Activated naive CD4-positive, alpha-beta T cell treated with Interleukin-2 at 50 U/mL for 16 hours (primary cell): ENCODE data around the gene COL6A3.

Experiments used
- DNase-seq: peaks from one replicate; pipeline ENCODE4 v3.0.0-alpha.2; 2020

The COL6A3 gene

GRCh38 chr2:237291138-237291792 lies 122.7 kb downstream of the COL6A3 start:
- DNase-seq: no peak

- DNase-seq: no peak
Observed at GRCh38 chr2:237290261-237290660, 123.7 kb downstream of the COL6A3 start.

DNA sequence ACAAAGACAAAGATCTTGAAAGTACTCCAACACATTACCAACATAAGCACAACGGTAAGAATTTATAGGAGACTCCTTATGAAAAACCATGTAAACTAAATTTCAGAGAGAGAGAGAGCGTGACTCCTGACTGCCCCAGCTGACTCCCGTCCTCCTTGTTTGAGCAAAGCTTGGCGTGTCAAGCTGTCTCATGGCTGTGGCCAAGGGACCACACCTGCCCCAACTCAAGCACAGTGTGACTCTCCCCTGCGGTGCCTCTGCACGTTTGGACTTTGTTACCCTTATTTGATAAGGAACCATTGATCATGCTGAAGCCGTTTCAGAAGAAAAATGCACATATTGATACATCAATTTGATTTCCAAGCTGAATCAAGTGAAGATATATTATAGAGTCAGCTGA lies 124.8 kb downstream of the COL6A3 start:
- no peak for DNase-seq

DNA sequence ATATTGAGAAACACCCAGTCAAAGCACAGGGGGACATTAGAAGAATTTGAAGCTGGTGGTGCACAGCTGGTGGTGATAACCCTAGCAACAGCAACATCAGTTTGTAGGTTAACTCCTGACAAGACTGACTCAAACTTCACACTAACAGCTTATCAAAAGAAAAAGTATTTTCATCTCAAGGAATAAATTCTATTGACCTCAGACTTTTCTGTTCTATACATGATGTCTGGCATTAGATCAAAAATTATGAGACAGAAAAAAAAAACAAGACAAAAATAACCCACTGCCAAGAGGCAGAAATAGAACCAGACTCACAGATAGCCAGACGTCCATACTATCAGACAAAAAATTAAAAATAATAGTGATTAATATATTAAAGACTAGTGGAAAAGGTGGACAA lies 126.1 kb downstream of the COL6A3 start:
- no peak for DNase-seq

GRCh38 chr2:237283131-237283928 lies 130.6 kb downstream of the COL6A3 start:
- no peak for DNase-seq

DNA sequence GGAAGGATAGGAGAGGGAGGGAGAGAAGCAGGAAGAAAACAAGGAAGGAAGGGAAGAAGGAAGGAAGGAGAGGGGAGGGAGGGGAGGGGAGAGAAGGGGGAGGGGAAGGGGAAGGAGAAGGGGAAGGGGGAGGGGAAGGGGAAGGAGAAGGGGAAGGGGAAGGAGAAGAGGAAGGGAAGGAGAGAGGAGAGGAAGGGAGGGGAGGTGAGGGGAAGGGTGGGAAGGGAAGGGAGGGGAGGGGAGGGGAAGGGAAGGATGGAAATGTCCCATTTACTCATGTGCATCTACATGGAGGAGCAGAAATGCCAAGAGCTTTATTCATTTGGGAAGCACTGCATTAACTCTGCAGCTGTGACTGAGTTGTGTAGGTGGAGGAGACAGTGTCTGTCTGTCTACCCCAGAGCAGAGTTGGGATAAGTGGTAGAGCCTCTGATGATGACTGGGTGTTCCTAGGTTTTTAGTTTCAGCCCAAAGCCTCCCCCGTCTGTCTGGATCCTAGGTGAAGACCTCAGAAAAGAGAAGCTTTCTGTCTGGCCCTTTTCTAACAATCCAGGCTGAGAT lies 131.3 kb downstream of the COL6A3 start:
- no peak for DNase-seq

GRCh38 chr2:237281836-237282306 lies 132.1 kb downstream of the COL6A3 start:
- DNase-seq: no peak

GRCh38 chr2:237280939-237281338 lies 133.0 kb downstream of the COL6A3 start:
- no peak for DNase-seq

- DNase-seq: no peak
Observed at GRCh38 chr2:237280229-237280628, 133.7 kb downstream of the COL6A3 start.

- DNase-seq: no peak
Observed at GRCh38 chr2:237279012-237279768, 134.8 kb downstream of the COL6A3 start.

DNA sequence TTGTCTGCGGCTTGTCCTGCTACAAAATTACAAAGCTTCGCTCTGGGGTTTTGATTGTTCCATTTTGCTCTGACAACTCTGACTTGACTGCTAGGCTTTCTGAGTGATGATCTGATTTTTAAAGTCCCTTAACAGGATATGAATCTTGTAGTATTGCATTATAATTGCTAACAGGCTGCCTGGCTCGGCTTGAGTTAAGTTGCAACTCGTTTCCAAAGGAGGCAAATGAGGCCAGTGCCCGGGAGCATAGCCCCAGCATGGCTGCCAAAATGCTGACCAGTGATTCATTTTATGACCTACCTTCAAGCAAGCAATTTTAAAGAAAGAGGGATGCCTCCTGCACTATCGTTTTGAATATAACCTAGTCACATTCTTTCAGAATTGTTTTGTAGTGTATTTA lies 135.4 kb downstream of the COL6A3 start:
- no peak for DNase-seq

GRCh38 chr2:237276716-237277490 lies 137.1 kb downstream of the COL6A3 start:
- no peak for DNase-seq
